ENCODE results near the gene ANKRD65.

DNA sequence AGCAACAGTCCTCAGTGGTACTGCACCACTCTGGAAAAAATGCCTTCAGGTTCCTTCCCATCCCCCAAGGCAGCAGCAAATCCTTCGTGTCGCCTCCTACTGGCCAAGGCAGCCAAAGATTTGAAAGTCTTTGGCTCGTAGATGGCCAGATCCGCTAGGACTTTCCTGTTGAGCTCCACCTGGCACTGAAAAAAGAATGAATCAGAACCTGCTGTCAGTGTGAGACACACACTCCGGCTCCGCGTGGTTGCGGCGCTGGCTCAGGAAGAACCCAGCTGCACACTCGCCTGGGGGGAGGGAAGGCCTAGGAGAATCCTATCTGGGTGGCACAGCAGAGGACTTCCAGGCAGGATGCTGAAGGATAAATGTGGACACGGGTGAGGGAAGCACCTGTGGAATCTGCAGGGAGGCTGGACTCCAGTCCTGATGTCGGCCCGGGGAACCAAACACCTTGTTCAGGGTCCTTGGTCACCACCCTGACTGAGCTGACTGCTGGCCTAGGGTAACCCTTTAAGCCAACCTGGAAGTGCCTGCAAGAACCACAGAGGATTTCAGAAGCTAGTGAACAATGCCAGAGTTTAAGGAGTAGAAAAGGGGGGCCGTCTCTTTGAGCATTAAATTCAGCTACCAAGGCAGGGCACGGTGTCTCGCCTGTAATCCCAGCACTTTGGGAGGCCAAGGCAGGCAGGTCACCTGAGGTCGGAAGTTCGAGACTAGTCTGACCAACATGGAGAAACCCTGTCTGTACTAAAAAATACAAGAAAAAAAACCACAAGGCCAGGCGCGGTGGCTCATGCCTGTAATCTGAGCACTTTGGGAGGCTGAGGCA, 18.8 kb downstream of the ANKRD65 start:
- TF ChIP-seq EZH2 (IDR thresholded peaks at IDR 0.05) (no peak), POLR2AphosphoS5 (IDR thresholded peaks at IDR 0.05; ENCODE audit: borderline replicate concordance, low read depth, low read length) (no peak; the same call in 1 of the 2 replicates)
